ENCODE data around the gene POT1.

Gene POT1

DNA sequence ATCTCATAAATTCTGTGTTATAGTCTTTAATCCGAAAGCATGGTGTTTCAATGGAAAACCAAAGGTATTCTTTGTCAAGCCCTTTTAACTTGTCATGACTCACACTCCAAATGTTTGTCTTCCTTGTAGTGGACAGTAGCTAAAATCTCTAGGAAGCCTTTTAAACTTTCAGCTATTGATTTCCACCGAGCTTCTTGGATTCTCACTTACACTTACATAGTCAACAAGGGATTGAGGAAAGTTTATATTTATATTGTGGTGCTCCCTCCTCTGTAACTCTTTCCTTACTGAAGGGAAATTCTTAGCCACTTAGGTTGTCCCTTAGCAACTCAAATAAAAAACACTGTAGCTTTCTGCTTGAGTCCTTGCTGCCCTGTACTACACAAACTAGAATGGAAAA lies 132.9 kb downstream of the POT1 start:
- H3K27ac ChIP-seq (ENCODE audit: low read length): no peak overlapping the region
- no peak overlapping the region for H2AFZ ChIP-seq (ENCODE audit: low read depth, low read length)
- no peak overlapping the region for H3K4me2 ChIP-seq (ENCODE audit: low read length)
- no peak overlapping the region for H3K4me3 ChIP-seq (ENCODE audit: low read length)
- H3K36me3 ChIP-seq (replicated peaks; ENCODE audit: low read depth, low read length): no peaks in the 10 kb centered on the region
- H4K20me1 ChIP-seq (ENCODE audit: insufficient read depth, low read length): no peaks in the 10 kb centered on the region
- H3K27me3 ChIP-seq (ENCODE audit: low read depth, low read length): no peaks in the 10 kb centered on the region
- TF ChIP-seq, protein P1, sequence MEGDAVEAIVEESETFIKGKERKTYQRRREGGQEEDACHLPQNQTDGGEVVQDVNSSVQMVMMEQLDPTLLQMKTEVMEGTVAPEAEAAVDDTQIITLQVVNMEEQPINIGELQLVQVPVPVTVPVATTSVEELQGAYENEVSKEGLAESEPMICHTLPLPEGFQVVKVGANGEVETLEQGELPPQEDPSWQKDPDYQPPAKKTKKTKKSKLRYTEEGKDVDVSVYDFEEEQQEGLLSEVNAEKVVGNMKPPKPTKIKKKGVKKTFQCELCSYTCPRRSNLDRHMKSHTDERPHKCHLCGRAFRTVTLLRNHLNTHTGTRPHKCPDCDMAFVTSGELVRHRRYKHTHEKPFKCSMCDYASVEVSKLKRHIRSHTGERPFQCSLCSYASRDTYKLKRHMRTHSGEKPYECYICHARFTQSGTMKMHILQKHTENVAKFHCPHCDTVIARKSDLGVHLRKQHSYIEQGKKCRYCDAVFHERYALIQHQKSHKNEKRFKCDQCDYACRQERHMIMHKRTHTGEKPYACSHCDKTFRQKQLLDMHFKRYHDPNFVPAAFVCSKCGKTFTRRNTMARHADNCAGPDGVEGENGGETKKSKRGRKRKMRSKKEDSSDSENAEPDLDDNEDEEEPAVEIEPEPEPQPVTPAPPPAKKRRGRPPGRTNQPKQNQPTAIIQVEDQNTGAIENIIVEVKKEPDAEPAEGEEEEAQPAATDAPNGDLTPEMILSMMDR (IDR thresholded peaks at IDR 0.05; ENCODE audit: low read depth, low read length): no peak
- TF ChIP-seq EZH2phosphoT487 (IDR thresholded peaks at IDR 0.05; ENCODE audit: low read depth): no peak
- H3K9ac ChIP-seq (ENCODE audit: low read length): no peak overlapping the region
- H3K4me1 ChIP-seq (ENCODE audit: low read length): no peaks in the 10 kb centered on the region
- H3K79me2 ChIP-seq (ENCODE audit: low read length): no peaks in the 10 kb centered on the region
- no peaks in the 10 kb centered on the region; the same call in 1 of the 2 replicates for H3K9me3 ChIP-seq (ENCODE audit: insufficient read depth, low read length)

DNA sequence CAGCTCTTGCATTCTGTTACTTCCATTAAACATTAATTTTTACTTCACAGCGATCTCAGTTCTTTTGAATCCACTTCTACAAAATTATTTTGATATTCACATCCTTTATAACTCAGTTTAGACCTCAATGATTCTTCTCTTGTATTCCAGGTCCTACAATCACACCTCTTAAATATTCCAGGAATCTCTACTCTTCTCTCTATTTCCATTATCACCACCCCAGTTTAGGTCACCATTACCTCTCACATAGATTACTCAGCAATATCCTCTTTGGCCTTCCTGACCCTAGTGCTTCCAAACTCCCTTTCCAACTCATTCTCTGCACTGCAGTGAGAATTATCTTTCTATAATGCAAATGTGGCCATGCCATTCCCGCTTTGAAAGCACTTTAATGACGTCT lies 136.9 kb downstream of the POT1 start:
- Histone ChIP-seq H3K27me3 (ENCODE audit: low read depth, low read length) (no peaks in the 10 kb centered on the region), H3K4me2 (ENCODE audit: low read length) (no peak overlapping the region), H3K27ac (ENCODE audit: low read length) (no peak overlapping the region), H4K20me1 (ENCODE audit: insufficient read depth, low read length) (no peaks in the 10 kb centered on the region), H3K9ac (ENCODE audit: low read length) (no peak overlapping the region), H3K36me3 (replicated peaks; ENCODE audit: low read depth, low read length) (no peaks in the 10 kb centered on the region), H3K4me3 (ENCODE audit: low read length) (no peak overlapping the region), H3K9me3 (ENCODE audit: insufficient read depth, low read length) (no peaks in the 10 kb centered on the region; the same call in 1 of the 2 replicates), H2AFZ (ENCODE audit: low read depth, low read length) (no peak overlapping the region), H3K4me1 (ENCODE audit: low read length) (no peaks in the 10 kb centered on the region), H3K79me2 (ENCODE audit: low read length) (no peaks in the 10 kb centered on the region)
- TF ChIP-seq, protein P1 (IDR thresholded peaks at IDR 0.05; ENCODE audit: low read depth, low read length): no peak
- no peak for TF ChIP-seq EZH2phosphoT487 (IDR thresholded peaks at IDR 0.05; ENCODE audit: low read depth)

DNA sequence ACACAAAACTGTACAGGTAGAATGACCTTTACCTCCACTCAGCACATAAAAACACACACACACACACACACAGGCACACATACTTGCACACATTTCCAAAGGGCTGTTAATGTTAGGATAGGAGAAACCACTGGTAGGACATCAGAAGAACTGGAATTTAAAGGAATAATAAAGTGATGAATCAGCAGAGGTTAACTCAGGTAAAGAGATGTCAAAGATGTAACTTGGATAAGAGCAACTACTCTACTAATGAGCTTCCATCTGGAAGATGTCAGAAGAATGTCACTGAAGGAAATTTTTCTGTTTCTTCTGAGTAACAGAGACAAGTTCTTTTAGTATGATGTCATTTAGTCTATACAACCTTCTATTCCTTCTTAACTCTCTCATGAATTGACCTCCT lies 137.6 kb downstream of the POT1 start:
- Histone ChIP-seq H3K36me3 (replicated peaks; ENCODE audit: low read depth, low read length) (no peaks in the 10 kb centered on the region), H3K4me1 (ENCODE audit: low read length) (no peaks in the 10 kb centered on the region), H2AFZ (ENCODE audit: low read depth, low read length) (no peak overlapping the region), H3K79me2 (ENCODE audit: low read length) (no peaks in the 10 kb centered on the region), H4K20me1 (ENCODE audit: insufficient read depth, low read length) (no peaks in the 10 kb centered on the region), H3K27me3 (ENCODE audit: low read depth, low read length) (no peaks in the 10 kb centered on the region), H3K4me3 (ENCODE audit: low read length) (no peak overlapping the region), H3K4me2 (ENCODE audit: low read length) (no peak overlapping the region), H3K9me3 (ENCODE audit: insufficient read depth, low read length) (no peaks in the 10 kb centered on the region; the same call in 1 of the 2 replicates), H3K27ac (ENCODE audit: low read length) (no peak overlapping the region), H3K9ac (ENCODE audit: low read length) (no peak overlapping the region)
- no peak for TF ChIP-seq EZH2phosphoT487 (IDR thresholded peaks at IDR 0.05; ENCODE audit: low read depth)
- TF ChIP-seq, protein P1 (IDR thresholded peaks at IDR 0.05; ENCODE audit: low read depth, low read length): no peak

DNA sequence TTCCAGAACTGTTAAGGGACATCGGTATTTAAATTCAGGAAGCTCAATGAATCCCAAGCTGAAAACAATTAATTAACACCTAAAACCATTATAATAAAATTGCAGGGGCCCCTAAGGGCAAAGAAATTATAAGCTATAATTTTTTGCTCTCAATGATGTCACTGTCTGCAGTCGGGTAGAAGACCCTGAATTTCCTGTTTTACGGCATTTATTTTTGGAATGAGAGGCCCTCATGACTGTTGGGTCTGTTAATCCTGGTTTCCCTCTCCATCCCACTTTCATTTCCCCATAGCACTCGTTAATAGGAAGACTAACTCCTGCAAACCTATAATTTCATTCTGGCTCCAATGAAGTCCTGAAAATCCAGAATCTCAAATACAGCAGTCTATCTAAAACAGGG lies 138.2 kb downstream of the POT1 start:
- Histone ChIP-seq H3K4me1 (ENCODE audit: low read length) (no peaks in the 10 kb centered on the region), H3K79me2 (ENCODE audit: low read length) (no peaks in the 10 kb centered on the region), H3K9ac (ENCODE audit: low read length) (no peak overlapping the region), H3K36me3 (replicated peaks; ENCODE audit: low read depth, low read length) (no peaks in the 10 kb centered on the region), H4K20me1 (ENCODE audit: insufficient read depth, low read length) (no peaks in the 10 kb centered on the region), H2AFZ (ENCODE audit: low read depth, low read length) (no peak overlapping the region), H3K4me3 (ENCODE audit: low read length) (no peak overlapping the region), H3K27me3 (ENCODE audit: low read depth, low read length) (no peaks in the 10 kb centered on the region), H3K27ac (ENCODE audit: low read length) (no peak overlapping the region), H3K4me2 (ENCODE audit: low read length) (no peak overlapping the region), H3K9me3 (ENCODE audit: insufficient read depth, low read length) (no peaks in the 10 kb centered on the region; the same call in 1 of the 2 replicates)
- no peak for TF ChIP-seq EZH2phosphoT487 (IDR thresholded peaks at IDR 0.05; ENCODE audit: low read depth)
- TF ChIP-seq, protein P1 (IDR thresholded peaks at IDR 0.05; ENCODE audit: low read depth, low read length): no peak

Data from OCI-LY3 (cell line).